ENCODE data around the gene DCAF12.
"Not testable (repeated sequence)": the region's sequence is repeated elsewhere in the genome, so short reads cannot be mapped to it uniquely, and the experiment has no call there.

DCAF12 gene

DNA sequence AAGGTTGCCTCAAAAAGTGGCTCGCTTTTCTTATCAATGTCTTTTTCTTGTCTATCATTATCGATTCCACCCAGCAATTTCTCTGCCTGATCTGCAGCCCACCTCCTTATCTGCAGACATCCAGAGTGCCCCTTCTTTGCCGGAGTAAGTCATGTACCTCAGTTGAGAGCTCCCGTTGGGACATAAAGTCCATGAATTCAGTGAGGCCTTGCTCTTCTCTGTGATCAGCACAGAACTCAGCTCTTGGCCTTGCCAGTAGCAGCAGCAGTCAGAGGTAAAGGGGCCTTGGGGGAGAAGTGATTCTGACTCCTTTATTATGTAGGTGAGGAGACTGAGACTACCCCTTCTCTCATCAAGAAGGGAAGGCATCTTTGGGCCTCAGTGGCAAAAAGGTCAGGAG, 24.9 kb upstream of the DCAF12 start:
- Histone ChIP-seq H3K4me3 (ENCODE audit: low read length) (no peak overlapping the region), H3K4me1 (ENCODE audit: insufficient read depth, low read length) (peaks cover 4% of the 10 kb centered on the region; the same call in 1 of the 2 replicates), H3K9ac (ENCODE audit: low read depth, low read length) (no peak overlapping the region), H3K9me3 (ENCODE audit: insufficient read depth, low read depth, low read length) (no peaks in the 10 kb centered on the region), H3K27ac (ENCODE audit: low read depth, low read length) (no peak overlapping the region), H3K27me3 (ENCODE audit: insufficient read depth, low read length) (no peaks in the 10 kb centered on the region), H3K36me3 (ENCODE audit: insufficient read depth, low read length) (no peaks in the 10 kb centered on the region)
- 87% methylated on average over 4 of the region's 4 CpGs for WGBS

DNA sequence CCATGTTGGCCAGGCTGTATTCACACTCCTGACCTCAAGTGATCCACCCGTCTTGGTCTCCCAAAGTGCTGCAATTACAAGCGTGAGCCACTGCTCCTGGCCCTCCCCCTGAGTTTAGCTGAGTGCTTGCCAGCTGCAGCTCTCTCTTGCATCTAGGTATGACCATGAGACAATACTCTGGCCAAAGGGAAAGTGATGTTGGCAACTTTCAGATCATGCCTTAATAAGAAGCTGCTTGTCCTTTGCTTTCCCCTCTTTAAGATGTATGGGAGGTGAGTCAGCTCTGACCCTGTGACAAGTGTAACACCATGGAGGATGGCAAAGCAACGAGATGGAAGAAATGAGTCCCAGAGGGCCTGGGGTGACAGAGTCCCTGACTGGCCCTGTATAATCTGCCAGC, 18.7 kb upstream of the DCAF12 start:
- no peaks in the 10 kb centered on the region for H3K27me3 ChIP-seq (ENCODE audit: insufficient read depth, low read length)
- no peak overlapping the region for H3K27ac ChIP-seq (ENCODE audit: low read depth, low read length)
- H3K9me3 ChIP-seq (ENCODE audit: insufficient read depth, low read depth, low read length) = no peaks in the 10 kb centered on the region
- no peaks in the 10 kb centered on the region for H3K36me3 ChIP-seq (ENCODE audit: insufficient read depth, low read length)
- H3K4me1 ChIP-seq (ENCODE audit: insufficient read depth, low read length) = no peaks in the 10 kb centered on the region
- WGBS = 75% methylated on average over 3 of the region's 3 CpGs
- no peak overlapping the region for H3K9ac ChIP-seq (ENCODE audit: low read depth, low read length)
- no peak overlapping the region for H3K4me3 ChIP-seq (ENCODE audit: low read length)

DNA sequence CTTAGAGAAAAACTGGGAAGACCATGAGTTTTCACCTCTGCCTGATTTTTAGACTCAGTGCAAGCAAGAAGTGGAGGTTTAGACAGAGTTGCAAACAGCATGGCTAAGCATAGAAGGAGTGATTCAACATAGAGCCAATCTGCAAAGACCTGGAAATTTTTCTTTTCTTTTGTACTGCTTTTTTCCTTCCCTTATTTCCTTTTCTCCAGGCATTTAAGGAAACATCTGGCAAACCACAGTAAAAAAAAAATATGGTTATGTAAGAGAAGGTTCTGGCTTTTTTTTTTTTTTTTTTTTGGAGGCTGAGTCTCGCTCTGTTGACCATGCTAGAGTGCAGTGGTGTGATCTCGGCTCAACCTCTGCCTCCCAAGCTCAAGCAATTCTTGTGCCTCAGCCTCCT, 16.6 kb upstream of the DCAF12 start:
- Histone ChIP-seq H3K4me1 (ENCODE audit: insufficient read depth, low read length) (no peaks in the 10 kb centered on the region), H3K36me3 (ENCODE audit: insufficient read depth, low read length) (no peaks in the 10 kb centered on the region), H3K4me3 (ENCODE audit: low read length) (no peak overlapping the region), H3K9ac (ENCODE audit: low read depth, low read length) (no peak overlapping the region), H3K9me3 (ENCODE audit: insufficient read depth, low read depth, low read length) (no peaks in the 10 kb centered on the region), H3K27ac (ENCODE audit: low read depth, low read length) (no peak overlapping the region), H3K27me3 (ENCODE audit: insufficient read depth, low read length) (no peaks in the 10 kb centered on the region)
- WGBS = 89% methylated on average over 2 of the region's 2 CpGs

DNA sequence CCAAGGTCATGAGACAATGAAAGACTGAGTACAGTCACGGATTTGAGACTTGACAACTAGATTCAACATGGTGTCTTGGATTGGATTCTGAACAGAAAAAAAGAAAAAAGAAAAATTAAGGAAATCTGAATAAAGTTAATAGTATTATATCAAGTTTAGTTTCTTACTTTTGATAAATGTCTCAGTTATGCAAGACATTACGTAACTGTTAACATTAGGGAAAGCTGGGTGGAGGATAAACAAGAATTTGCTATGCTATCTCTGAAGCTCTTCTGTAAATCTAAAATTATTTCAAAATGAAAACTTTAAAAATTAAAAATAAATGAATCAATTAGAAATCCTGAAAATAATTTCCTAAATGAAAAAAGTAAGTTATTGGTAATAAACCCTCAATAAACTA, 14.4 kb upstream of the DCAF12 start:
- H3K4me3 ChIP-seq (ENCODE audit: low read length) = no peak overlapping the region
- H3K27ac ChIP-seq (ENCODE audit: low read depth, low read length) = no peak overlapping the region
- 0 out of 2 replicates have a peak, but pooled peaks cover 7% of the 10 kb centered on the region for H3K9me3 ChIP-seq (ENCODE audit: insufficient read depth, low read depth, low read length)
- no peaks in the 10 kb centered on the region for H3K27me3 ChIP-seq (ENCODE audit: insufficient read depth, low read length)
- H3K4me1 ChIP-seq (ENCODE audit: insufficient read depth, low read length) = no peaks in the 10 kb centered on the region
- WGBS = 90% methylated on average over 1 of the region's 2 CpGs
- H3K36me3 ChIP-seq (ENCODE audit: insufficient read depth, low read length) = no peaks in the 10 kb centered on the region
- H3K9ac ChIP-seq (ENCODE audit: low read depth, low read length) = no peak overlapping the region

DNA sequence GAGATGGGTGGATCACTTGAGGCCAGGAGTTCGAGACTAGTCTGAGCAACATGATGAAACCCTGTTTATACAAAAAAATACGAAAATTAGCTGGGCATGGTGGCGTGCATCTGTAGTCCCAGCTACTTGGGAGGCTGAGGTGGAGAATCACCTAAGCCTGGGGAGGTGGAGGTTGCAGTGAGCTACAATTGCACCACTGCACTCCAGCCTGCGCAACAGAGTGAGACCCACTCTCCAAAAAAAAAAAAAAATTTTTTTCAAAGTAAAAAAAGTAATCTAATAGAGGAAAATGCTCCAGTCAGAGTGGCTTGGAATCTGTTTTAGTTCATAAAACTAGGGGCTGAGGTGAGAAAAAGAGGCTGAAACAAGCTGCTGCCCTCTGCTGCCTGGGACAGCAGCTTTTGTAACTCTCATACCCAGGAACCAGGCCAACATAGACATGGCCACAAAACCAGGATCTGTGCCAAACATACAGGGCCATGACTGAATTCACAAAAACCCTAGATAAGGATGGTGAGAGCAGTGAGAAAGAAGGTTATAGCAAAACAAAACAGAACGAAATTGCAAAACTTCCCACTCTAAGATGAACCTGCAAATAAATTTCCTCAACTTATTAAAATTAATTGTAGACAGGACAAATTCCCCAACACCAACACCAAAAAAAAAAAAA, 13.1 kb upstream of the DCAF12 start:
- 91% methylated on average over 4 of the region's 5 CpGs for WGBS
- Histone ChIP-seq H3K27me3 (ENCODE audit: insufficient read depth, low read length) (no peaks in the 10 kb centered on the region), H3K4me3 (ENCODE audit: low read length) (no peak overlapping the region), H3K9ac (ENCODE audit: low read depth, low read length) (no peak overlapping the region), H3K9me3 (ENCODE audit: insufficient read depth, low read depth, low read length) (0 out of 2 replicates have a peak, but pooled peaks cover 7% of the 10 kb centered on the region), H3K4me1 (ENCODE audit: insufficient read depth, low read length) (no peaks in the 10 kb centered on the region), H3K27ac (ENCODE audit: low read depth, low read length) (no peak overlapping the region), H3K36me3 (ENCODE audit: insufficient read depth, low read length) (no peaks in the 10 kb centered on the region)

DNA sequence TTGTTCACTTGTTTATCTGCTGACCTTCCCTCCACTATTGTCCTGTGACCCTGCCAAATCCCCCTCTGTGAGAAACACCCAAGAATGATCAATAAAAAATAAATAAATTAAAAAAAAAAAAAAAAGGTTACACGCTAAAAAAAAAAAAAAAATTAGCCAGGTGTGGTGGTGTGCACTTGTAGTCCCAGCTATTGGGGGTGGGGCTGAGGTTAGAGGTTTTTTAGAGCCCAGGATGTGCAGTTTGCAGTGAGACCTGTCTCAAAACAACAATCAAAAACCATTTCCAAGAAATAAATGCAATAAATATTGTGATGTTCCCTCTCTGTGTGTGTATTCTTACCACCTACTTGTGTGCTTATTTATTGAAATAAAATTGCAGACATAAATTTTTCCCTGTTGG, 12.1 kb upstream of the DCAF12 start:
- not testable (repeated sequence) for H3K9ac ChIP-seq (ENCODE audit: low read depth, low read length); H3K27me3 ChIP-seq (ENCODE audit: insufficient read depth, low read length); H3K27ac ChIP-seq (ENCODE audit: low read depth, low read length); H3K9me3 ChIP-seq (ENCODE audit: insufficient read depth, low read depth, low read length); H3K36me3 ChIP-seq (ENCODE audit: insufficient read depth, low read length); H3K4me3 ChIP-seq (ENCODE audit: low read length); H3K4me1 ChIP-seq (ENCODE audit: insufficient read depth, low read length)
- WGBS = 100% methylated on average over 1 of the region's 1 CpG

DNA sequence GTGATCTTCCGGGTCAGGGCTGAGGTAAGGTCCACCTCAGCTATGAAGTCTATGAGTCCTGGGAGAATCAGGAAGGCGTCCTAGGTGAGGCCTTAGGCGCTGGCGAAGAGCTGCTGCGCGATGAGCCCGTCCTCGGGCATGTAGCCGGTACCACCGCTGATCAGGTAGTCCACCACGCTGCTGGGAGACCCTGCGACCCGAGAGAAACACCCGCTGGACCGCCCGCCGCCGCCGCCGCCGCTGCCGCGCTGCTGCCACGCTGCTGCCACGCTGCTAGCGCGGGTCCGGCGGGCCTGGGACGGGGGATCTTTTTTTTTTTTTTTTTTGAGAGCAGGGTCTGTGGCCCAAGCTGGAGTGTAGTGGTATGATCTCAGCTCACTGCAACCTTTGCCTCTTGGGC, 8.0 kb upstream of the DCAF12 start:
- Histone ChIP-seq H3K27me3 (ENCODE audit: insufficient read depth, low read length) (no peaks in the 10 kb centered on the region), H3K9me3 (ENCODE audit: insufficient read depth, low read depth, low read length) (0 out of 2 replicates have a peak, but pooled peaks cover 7% of the 10 kb centered on the region)
- 96% methylated on average over 29 of the region's 30 CpGs for WGBS

DNA sequence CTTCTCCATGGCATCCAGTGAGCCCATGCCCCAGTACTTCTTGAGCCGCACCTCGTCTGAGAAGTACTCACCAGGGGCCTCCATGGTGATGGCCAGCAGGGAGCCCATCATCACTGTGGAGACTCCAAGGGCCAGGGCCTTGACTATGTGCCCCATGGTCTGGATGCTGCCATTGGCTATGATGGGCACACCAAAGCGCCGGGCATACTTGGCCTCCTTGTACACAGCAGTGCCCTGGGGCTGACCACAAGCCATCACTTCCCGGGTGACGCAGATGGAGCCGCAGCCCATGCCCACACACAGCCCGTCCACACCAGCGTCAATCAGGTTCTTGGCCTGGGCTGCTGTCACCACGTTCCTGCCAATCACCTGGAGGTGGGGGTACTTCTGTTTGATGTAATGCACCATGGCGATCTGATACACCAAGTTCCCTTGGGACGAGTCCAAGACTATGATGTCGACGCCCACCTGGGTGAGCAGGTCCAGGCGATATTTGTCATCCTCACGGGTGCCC, 7.0 kb upstream of the DCAF12 start:
- Histone ChIP-seq H3K4me1 (ENCODE audit: insufficient read depth, low read length) (no peaks in the 10 kb centered on the region), H3K27ac (ENCODE audit: low read depth, low read length) (no peak overlapping the region), H3K36me3 (ENCODE audit: insufficient read depth, low read length) (no peaks in the 10 kb centered on the region), H3K27me3 (ENCODE audit: insufficient read depth, low read length) (no peaks in the 10 kb centered on the region), H3K9ac (ENCODE audit: low read depth, low read length) (no peak overlapping the region), H3K9me3 (ENCODE audit: insufficient read depth, low read depth, low read length) (0 out of 2 replicates have a peak, but pooled peaks cover 7% of the 10 kb centered on the region), H3K4me3 (ENCODE audit: low read length) (no peak overlapping the region)
- 96% methylated on average over 16 of the region's 16 CpGs for WGBS

More for the DNA sequence above, 8.0 kb upstream of the DCAF12 start:
- Histone ChIP-seq H3K9ac (ENCODE audit: low read depth, low read length) (no peak overlapping the region), H3K4me1 (ENCODE audit: insufficient read depth, low read length) (no peaks in the 10 kb centered on the region), H3K4me3 (ENCODE audit: low read length) (no peak overlapping the region), H3K27ac (ENCODE audit: low read depth, low read length) (no peak overlapping the region), H3K36me3 (ENCODE audit: insufficient read depth, low read length) (no peaks in the 10 kb centered on the region)

DNA sequence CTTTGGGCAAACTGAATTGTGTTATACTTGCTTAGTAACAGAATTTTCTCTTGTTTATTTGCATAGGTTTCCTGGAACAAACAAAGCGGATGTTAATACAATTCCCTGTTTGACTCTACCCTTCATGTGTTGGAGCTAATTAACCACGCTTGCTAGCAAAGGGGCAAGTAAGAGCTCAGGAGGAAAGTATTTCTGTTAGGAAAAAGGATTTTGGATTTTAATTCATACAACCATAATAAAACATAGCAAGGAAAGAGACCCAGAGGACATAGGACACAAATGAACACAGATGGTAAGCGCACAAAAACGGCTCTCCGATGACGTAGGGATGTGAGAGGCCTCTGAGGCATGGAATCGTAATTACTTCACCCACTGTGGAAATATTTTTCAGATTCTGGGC, 5.1 kb upstream of the DCAF12 start:
- no peaks in the 10 kb centered on the region for H3K27me3 ChIP-seq (ENCODE audit: insufficient read depth, low read length)
- 0 out of 2 replicates have a peak, but pooled peaks cover 5% of the 10 kb centered on the region for H3K9me3 ChIP-seq (ENCODE audit: insufficient read depth, low read depth, low read length)
- H3K4me3 ChIP-seq (ENCODE audit: low read length) = no peak overlapping the region
- H3K9ac ChIP-seq (ENCODE audit: low read depth, low read length) = no peak overlapping the region
- no peaks in the 10 kb centered on the region for H3K36me3 ChIP-seq (ENCODE audit: insufficient read depth, low read length)
- 96% methylated on average over 6 of the region's 7 CpGs for WGBS
- H3K4me1 ChIP-seq (ENCODE audit: insufficient read depth, low read length) = peaks cover 7% of the 10 kb centered on the region; the same call in 1 of the 2 replicates
- H3K27ac ChIP-seq (ENCODE audit: low read depth, low read length) = no peak overlapping the region

DNA sequence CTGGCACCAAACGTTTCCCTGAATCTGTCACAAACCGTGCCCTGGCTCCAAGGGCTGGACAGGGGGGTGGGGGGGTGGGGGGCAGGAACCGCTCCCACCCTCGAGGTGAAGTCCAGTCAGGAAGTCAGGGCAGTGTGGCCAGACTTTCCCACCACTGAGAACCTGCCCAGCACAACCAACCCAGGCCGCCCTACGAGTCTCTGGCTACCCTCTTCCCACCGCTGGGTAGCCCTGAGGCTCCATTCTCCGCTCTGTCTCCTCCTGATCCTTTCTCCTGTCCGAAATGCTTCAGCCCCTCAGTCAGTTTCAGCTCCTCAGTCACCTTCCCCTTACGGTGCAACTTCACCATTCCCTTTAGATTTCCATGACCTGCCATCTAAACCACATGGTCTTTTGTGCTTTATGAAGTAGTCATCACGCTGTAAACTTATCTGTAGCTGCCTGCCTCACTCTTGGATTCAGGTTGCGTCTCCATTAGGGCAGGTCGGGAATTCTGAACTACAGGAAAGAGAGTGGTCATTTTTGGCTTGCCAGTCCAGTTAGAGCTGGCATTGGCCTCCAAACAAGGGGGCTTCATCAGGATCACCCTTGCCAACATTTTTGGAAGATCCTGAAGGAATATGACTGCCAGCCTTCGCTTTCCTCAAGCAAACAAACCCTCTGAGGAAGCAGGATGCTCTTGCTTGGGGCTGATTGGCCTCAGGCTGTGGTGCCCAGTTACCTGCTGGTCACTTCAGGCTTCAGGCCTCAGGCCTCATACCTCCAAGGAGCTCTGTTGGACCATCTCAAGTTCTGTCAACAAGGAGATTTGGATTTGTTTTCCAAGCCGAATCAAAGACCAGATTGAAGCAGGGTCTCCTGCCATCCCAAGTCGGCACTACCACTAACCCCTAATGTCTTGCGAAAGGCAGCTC, 794 bp upstream of the DCAF12 start:
- Histone ChIP-seq H3K9ac (ENCODE audit: low read depth, low read length) (peak overlapping the region; percentile 77), H3K27ac (ENCODE audit: low read depth, low read length) (peak overlapping the region; percentile 73), H3K4me1 (ENCODE audit: insufficient read depth, low read length) (peaks cover 13% of the 10 kb centered on the region), H3K27me3 (ENCODE audit: insufficient read depth, low read length) (no peaks in the 10 kb centered on the region), H3K36me3 (ENCODE audit: insufficient read depth, low read length) (peaks cover 27% of the 10 kb centered on the region), H3K9me3 (ENCODE audit: insufficient read depth, low read depth, low read length) (no peaks in the 10 kb centered on the region), H3K4me3 (ENCODE audit: low read length) (peak overlapping the region; percentile 85)
- WGBS = 79% methylated on average over 15 of the region's 17 CpGs

DNA sequence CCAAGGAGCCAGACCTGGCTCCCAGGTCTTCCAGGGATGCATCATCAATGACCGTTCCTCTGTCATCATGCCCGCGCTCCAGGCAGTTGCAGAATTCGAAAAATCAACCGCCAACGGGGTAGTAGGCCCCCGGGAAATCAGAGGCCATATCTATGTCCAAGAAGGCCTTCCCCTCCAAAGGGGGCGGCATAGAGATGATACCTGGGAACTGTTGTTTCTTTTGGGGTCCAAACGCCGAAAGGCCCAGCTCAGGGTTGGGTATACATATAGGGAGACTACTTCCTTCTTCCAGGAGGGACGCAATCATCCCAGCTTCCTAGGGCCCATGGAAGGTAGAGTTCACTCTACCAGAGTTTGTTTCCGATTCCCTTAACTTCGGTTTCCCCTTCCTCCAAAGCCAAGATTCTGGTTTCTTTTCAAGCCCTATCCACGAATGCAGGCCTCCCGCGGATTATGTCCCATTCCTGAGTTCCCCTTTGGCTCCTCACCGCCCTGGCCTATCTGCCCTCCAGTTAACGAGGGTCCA, 754 bp downstream of the DCAF12 start:
- H3K9me3 ChIP-seq (ENCODE audit: insufficient read depth, low read depth, low read length) = no peaks in the 10 kb centered on the region
- peak overlapping the region; percentile 77 for H3K9ac ChIP-seq (ENCODE audit: low read depth, low read length)
- peaks cover 13% of the 10 kb centered on the region for H3K4me1 ChIP-seq (ENCODE audit: insufficient read depth, low read length)
- peak overlapping the region; percentile 67 for H3K27ac ChIP-seq (ENCODE audit: low read depth, low read length)
- peaks cover 39% of the 10 kb centered on the region for H3K36me3 ChIP-seq (ENCODE audit: insufficient read depth, low read length)
- H3K27me3 ChIP-seq (ENCODE audit: insufficient read depth, low read length) = no peaks in the 10 kb centered on the region
- H3K4me3 ChIP-seq (ENCODE audit: low read length) = peak overlapping the region; percentile 85
- 4% methylated on average over 18 of the region's 18 CpGs for WGBS
